Erythroblast (primary cell): ENCODE data around the gene JARID2.

ENCODE experiments used
- GATA1 ChIP-seq: IDR thresholded peaks from 2 replicates; pipeline ENCODE4 v1.6.1; 2011; ENCODE audit warnings: low read depth, mild to moderate bottlenecking, control low read depth, low read length, moderate library complexity
- POLR2A ChIP-seq: IDR thresholded peaks from 2 replicates; pipeline ENCODE4 v1.6.1; 2011; ENCODE audit warnings: mild to moderate bottlenecking, low read length

DNA sequence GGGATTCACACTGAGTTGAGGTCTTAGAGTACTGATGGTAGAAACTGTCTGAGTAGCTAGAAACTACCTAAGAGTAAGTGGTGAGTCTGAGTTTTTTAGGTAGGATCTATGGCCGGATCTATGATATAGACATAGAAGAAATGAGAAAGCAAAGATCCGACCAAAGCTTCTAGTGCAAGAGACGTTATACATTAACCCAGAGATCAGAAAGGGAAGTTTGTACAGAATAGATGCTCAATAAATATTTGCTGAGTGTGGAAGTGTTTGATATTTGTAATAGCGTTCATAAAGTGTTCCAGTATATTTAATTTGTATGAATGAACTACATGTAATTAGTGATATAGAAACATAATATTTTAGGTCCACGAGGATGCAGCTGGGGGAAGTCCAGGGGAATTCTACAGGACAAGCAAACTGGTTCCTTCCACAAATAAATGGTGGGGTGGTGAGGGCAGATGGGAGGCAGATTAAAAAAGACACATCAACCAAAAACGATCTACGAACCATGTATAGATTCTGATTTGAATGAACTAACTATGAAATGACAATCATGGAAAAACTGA lies 31.9 kb upstream of the JARID2 start:
- TF ChIP-seq POLR2A (no peak), GATA1 (no peak)
